Osteocyte (in vitro differentiated cells): Measurements from ENCODE around the gene INPP4B. TPM values are rescaled to one million over a fixed set of nuclear protein-coding genes. Genes with fewer than 3 reads are reported as not detected.

ENCODE experiments used
- DNase-seq: peaks from one replicate; pipeline ENCODE4 v3.0.0; 2021; ENCODE audit warnings: mixed read lengths; ENCODE audit not compliant: unreplicated experiment; ENCODE audit errors: extremely low spot score
- H3K27ac Mint-ChIP-seq: one replicate; pipeline ENCODE4 v1.8.0; 2021; ENCODE audit warnings: mild to moderate bottlenecking, mixed read lengths; ENCODE audit not compliant: unreplicated experiment
- H3K27me3 Mint-ChIP-seq: one replicate; pipeline ENCODE4 v1.8.0; 2021; ENCODE audit warnings: mixed read lengths; ENCODE audit not compliant: unreplicated experiment
- H3K36me3 Mint-ChIP-seq: one replicate; pipeline ENCODE4 v1.8.0; 2021; ENCODE audit warnings: mixed read lengths; ENCODE audit not compliant: unreplicated experiment
- H3K4me1 Mint-ChIP-seq: one replicate; pipeline ENCODE4 v1.8.0; 2021; ENCODE audit warnings: mixed read lengths; ENCODE audit not compliant: unreplicated experiment
- H3K4me3 Mint-ChIP-seq: one replicate; pipeline ENCODE4 v1.8.0; 2021; ENCODE audit warnings: mild to moderate bottlenecking, moderate library complexity, mixed read lengths; ENCODE audit not compliant: unreplicated experiment
- H3K9me3 Mint-ChIP-seq: one replicate; pipeline ENCODE4 v1.8.0; 2021; ENCODE audit warnings: mixed read lengths; ENCODE audit not compliant: unreplicated experiment
- total RNA-seq: library from RNA; stranded (reverse); gene quantifications from 2 replicates; pipeline ENCODE4 v1.2.1, GENCODE V29; 2021
- TF ChIP-seq, protein P1 (sequence below): fragments of 200-600 bp; sonication (generic); IDR thresholded peaks from 2 replicates; pipeline ENCODE4 v1.5.0; 2021; ENCODE audit warnings: antibody characterized with exemption, mild to moderate bottlenecking, moderate library complexity

INPP4B gene
- total RNA-seq, 1 donor from 2014 or later, result 10.9 TPM

DNA sequence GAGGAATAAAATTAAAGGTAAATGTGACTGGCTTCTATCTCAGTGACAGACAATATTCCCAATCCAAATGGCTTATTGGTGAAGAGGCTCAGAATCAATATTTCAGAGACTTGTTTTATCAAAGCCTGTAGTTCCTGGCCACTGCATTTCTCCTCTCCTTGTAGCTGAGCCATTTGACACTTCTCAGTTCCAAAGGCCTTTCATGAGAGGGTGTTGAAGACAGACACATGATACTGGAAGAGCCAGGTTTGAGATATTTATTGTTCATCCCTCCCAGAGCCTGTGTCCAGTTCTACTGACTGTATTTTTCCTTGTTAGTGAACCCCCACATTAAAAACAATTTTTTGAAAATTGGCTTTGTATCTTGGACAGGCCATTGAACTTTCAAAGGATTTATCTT, 12.9 kb upstream of the INPP4B start:
- DNase-seq, result no peak
- peaks cover 15% of the 10 kb centered on the region for H3K27me3 Mint-ChIP-seq
- no peaks in the 10 kb centered on the region for H3K9me3 Mint-ChIP-seq
- H3K27ac Mint-ChIP-seq, result no peak overlapping the region
- H3K4me3 Mint-ChIP-seq, result no peak overlapping the region
- no peaks in the 10 kb centered on the region for H3K36me3 Mint-ChIP-seq
- H3K4me1 Mint-ChIP-seq, result no peaks in the 10 kb centered on the region
- TF ChIP-seq, protein P1, sequence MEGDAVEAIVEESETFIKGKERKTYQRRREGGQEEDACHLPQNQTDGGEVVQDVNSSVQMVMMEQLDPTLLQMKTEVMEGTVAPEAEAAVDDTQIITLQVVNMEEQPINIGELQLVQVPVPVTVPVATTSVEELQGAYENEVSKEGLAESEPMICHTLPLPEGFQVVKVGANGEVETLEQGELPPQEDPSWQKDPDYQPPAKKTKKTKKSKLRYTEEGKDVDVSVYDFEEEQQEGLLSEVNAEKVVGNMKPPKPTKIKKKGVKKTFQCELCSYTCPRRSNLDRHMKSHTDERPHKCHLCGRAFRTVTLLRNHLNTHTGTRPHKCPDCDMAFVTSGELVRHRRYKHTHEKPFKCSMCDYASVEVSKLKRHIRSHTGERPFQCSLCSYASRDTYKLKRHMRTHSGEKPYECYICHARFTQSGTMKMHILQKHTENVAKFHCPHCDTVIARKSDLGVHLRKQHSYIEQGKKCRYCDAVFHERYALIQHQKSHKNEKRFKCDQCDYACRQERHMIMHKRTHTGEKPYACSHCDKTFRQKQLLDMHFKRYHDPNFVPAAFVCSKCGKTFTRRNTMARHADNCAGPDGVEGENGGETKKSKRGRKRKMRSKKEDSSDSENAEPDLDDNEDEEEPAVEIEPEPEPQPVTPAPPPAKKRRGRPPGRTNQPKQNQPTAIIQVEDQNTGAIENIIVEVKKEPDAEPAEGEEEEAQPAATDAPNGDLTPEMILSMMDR, result no peak

DNA sequence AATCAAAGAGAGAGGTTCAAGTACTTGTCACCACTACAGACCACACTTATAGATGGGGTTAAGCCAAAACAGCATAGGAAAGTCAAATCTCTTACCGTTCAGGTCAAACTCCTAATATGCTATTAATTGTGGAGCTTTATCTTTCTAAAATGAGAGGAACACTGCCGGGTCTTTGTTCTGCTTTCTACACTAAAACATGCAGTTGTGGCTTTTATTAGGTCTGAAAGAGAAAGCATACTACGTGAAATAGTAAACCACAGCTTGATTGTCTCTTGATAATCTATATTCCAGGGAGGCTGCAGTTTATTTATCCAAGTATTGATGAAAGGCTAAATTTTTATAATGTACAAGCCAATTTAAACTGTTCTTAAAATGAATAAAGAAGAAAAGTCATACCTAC, 12.3 kb upstream of the INPP4B start:
- Mint-ChIP-seq H3K36me3 (no peaks in the 10 kb centered on the region), H3K4me1 (no peaks in the 10 kb centered on the region), H3K27me3 (peaks cover 15% of the 10 kb centered on the region), H3K27ac (no peak overlapping the region), H3K9me3 (no peaks in the 10 kb centered on the region), H3K4me3 (no peak overlapping the region)
- TF ChIP-seq, protein P1, result no peak
- no peak for DNase-seq

DNA sequence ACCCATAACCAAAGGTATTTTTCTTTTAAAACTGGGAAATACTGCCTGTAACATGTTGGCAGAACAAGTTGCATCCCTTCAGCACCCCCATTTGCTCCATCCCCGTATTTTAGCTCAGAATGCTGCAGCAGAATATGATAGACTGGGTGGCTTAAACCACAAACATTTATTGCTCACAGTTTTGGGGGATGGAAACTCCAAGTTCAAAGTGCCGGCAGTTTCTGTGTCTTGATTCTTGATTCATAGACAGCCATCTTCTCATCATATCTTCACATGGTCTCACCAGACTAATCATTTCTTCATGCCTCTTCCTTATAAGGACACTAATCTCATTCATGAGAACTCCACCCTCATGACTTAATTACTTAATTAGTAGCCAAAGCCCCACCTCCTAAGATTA, 10.5 kb upstream of the INPP4B start:
- Mint-ChIP-seq H3K27me3 (peaks cover 17% of the 10 kb centered on the region), H3K4me1 (no peaks in the 10 kb centered on the region), H3K4me3 (no peak overlapping the region), H3K27ac (no peak overlapping the region), H3K36me3 (no peaks in the 10 kb centered on the region), H3K9me3 (no peaks in the 10 kb centered on the region)
- no peak for DNase-seq
- TF ChIP-seq, protein P1, result no peak

DNA sequence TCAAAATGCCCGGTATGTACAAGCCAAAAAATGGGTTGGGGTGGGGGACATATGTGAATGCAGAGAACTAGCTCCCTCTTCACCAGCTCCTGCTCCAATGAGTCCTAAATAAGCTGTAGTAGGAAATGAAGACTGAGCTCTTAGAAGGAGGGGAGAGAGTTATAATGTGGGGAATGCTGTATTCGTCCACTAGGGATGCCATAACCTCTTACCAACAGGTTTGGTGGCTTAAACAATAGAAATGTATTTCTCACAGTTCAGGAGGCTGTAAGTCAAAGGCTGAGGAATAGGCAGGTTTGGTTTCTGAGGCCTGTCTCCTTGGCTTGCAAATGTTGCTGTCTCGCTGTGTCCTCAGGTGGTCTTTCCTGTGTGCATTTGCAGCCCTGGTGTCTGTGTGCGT, 4.4 kb upstream of the INPP4B start:
- no peak for DNase-seq
- Mint-ChIP-seq H3K27me3 (peaks cover 40% of the 10 kb centered on the region), H3K4me1 (peaks cover 4% of the 10 kb centered on the region), H3K36me3 (no peaks in the 10 kb centered on the region), H3K4me3 (no peak overlapping the region), H3K27ac (no peak overlapping the region), H3K9me3 (no peaks in the 10 kb centered on the region)
- TF ChIP-seq, protein P1, result peak; percentile 31

DNA sequence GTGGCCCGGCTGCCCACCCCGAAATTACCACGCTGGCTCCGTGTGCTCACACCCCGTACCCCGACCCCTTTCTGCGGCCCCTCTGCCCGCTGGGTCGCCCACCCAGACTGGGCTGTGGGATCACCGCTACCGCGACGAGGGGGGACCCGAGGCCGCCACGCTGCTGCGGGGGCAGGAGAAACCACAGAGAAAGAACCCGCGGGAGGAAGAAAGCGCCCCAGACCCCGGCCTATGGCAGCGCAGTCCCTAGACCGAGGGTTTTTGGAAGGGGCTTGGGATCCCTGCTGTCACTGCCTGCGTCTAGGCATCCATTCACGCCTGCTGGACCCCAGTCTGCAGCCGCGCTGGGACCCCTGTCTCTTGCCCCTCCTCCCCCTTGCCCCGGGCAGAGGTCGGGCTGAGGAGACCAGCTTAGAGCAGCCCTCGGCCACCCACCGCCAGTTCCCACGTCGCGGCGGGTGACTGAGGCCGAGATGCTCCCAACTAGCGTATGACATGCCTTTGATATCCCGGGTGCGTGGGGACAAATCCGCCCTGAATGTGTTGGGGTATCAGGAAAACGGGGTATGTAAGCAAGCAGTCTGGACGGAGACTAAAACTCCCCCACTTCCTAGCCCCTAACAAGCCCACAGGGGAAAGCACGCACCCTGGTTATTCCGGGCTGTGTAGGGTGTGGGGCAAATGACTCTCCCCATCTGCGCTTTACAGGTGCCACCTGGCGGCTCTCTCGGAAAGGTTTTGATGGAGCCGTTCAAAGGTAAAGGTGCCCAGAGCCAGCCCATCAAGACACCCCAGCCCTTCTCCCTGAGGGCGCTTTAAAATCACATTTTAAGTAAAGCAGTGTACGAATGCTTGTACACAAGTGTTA, 862 bp upstream of the INPP4B start:
- H3K27ac Mint-ChIP-seq, result no peak overlapping the region
- H3K36me3 Mint-ChIP-seq, result no peaks in the 10 kb centered on the region
- H3K4me1 Mint-ChIP-seq, result peaks cover 12% of the 10 kb centered on the region
- H3K9me3 Mint-ChIP-seq, result no peaks in the 10 kb centered on the region
- H3K27me3 Mint-ChIP-seq, result peaks cover 49% of the 10 kb centered on the region
- H3K4me3 Mint-ChIP-seq, result peak overlapping the region; percentile 91
- TF ChIP-seq, protein P1, result peak; percentile 39
- no peak for DNase-seq
